Astrocyte (in vitro differentiated cells and primary cell): Measurements from ENCODE around the gene ZBTB8OS.

Source experiments
- EZH2 ChIP-seq: IDR thresholded peaks from 2 replicates; pipeline ENCODE4 v1.6.1; 2012; ENCODE audit warnings: mild to moderate bottlenecking, low read length, inconsistent platforms; ENCODE audit not compliant: insufficient read depth
- TF ChIP-seq, protein P1 (sequence below): IDR thresholded peaks from 2 replicates; pipeline ENCODE4 v1.5.1; 2011; ENCODE audit warnings: low read depth, mild to moderate bottlenecking, inconsistent platforms, low read length, moderate library complexity; ENCODE audit not compliant: insufficient read depth

DNA sequence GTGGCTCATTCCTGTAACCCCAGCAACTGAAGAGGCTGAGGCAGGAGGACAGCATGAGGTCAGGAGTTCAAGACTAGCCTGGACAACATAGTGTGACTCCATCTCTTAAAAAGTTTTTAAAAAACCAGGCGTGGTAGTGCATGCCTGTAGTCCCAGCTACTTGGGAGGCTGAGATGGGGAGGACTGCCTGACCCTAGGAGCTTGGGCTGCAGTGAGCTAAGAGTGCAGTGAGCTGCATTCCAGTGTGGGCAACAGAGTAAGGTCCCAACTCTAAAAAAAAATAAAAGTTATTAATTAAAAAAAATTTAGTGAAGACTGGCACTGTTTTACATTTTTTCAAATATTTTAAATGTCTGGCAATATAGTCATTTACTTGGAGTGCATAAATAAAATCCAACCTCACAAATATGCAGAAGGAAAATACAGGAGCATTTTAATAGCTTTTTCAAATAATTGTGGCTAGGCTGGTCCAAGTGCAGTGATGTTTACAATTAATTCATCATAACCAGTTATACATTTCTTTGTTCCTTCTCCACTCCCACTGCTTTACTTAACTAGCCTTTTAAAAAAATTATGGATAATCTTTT is 10.8 kb downstream of the ZBTB8OS start:
- TF ChIP-seq, protein P1, sequence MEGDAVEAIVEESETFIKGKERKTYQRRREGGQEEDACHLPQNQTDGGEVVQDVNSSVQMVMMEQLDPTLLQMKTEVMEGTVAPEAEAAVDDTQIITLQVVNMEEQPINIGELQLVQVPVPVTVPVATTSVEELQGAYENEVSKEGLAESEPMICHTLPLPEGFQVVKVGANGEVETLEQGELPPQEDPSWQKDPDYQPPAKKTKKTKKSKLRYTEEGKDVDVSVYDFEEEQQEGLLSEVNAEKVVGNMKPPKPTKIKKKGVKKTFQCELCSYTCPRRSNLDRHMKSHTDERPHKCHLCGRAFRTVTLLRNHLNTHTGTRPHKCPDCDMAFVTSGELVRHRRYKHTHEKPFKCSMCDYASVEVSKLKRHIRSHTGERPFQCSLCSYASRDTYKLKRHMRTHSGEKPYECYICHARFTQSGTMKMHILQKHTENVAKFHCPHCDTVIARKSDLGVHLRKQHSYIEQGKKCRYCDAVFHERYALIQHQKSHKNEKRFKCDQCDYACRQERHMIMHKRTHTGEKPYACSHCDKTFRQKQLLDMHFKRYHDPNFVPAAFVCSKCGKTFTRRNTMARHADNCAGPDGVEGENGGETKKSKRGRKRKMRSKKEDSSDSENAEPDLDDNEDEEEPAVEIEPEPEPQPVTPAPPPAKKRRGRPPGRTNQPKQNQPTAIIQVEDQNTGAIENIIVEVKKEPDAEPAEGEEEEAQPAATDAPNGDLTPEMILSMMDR: no peak
- TF ChIP-seq EZH2: no peak
